HG02571 (cell line): ENCODE measurements around the gene ANP32A.

Experiments used
- ATAC-seq: cut with Tn5 transposase; IDR thresholded peaks from one replicate; pipeline ENCODE4 v1.9.1; 2021; ENCODE audit warnings: mild to moderate bottlenecking, moderate library complexity; ENCODE audit not compliant: unreplicated experiment

ANP32A gene

DNA sequence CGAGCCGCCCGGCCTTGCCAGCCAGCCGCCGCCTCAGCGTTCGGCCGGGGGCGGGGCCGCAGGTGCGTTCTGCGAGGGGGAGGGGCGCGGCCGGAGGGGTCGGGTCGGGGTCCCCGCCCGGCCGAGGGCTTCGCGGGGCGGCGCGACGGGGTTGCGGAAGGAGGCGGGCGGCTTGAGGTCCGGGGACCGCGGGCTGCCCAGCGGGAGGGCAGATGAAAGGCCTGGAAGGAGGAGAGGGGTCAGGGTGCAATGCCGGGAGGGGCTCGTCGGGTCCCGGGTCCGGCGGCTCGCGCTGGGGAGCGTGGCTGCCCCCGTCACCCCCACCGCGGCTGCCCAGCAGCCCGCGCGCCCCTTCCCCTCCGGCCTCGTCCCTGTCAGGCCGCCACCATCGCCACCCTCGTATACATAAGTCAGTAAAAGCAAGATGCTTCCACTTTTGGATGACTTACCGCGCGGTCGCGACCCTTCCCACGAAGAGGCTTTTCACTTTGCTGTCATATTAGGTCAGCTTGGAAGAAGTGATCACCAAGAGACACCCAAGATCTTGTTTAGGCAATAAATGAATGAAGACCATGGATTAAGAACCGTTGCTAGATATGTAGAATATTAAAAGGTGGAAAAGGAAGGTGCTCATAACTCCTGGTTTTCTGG, 620 bp upstream of the ANP32A start:
- peak; percentile 6 for ATAC-seq

DNA sequence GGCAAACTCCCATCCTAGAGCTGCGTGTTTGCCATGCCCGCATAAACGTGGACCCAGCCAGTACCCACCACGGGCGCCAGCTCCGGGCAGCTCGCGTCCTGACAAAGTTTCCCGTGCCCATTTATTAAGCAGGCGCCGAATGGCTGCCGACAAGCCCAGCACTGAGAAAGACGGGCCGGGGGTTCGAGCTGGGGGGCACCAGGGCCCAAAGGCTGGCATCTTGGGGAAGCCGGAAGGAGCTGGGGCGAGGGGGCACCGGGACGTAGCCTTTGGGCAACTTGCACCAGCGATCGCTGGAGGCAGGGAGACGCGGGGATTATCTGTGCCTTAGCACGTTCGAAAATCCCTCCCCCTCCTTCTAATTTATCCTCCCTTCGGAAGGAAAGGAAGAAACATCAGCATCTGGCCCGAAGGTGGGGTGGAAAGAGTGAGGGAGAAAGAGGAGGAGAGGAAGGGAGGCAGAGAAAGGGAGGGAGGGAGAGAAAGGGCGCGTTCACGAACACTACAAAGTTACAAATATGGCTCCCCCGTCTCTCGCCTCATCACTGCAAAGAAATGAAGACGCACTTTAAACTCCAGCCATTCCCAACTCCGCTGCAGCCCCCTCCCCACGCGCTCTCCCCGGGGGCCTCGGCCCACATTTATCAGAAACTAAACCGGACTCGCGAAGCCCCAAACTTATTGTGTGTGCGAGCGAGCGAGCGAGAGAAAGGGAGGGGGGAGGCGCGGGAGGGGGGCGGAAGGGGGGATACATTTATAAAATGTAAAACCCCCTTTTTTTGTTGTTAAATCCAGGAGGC, 1.0 kb downstream of the ANP32A start:
- ATAC-seq = no peak

DNA sequence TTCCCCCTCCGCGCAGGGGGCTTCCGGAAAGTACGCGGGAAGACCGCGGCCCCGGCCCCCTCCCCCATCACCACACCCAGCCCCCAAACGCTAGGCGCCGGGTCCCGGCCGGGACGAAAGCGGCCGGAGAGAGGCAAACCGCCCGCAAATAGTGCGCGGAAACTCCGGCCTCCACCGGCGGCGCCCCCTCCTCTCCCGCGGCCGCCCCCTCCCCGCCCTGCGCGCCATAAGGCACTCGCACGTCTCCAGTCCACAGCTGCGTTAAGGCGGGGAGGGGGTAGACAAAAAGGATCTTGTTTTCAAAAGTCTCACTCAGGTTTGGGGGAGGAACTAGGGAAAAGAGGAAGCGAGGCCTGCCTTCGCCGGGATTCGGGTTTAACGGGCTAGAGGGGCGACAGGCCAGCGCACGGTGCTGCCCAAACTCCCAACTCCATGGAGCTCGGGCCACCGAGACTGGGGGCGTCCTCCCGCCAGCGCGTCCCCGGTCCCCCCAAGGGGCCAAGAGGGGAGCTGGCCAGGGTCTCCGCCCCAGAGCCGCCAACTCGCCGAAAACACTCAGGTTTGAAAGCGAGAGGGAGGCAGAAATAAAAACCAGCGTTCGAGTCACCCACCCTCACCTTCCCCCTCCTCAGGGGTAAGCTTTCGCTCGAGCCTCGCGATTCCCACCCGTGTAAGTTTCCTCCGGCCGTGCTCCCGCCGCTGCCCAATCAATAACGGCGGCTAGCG, 1.8 kb downstream of the ANP32A start:
- no peak for ATAC-seq

DNA sequence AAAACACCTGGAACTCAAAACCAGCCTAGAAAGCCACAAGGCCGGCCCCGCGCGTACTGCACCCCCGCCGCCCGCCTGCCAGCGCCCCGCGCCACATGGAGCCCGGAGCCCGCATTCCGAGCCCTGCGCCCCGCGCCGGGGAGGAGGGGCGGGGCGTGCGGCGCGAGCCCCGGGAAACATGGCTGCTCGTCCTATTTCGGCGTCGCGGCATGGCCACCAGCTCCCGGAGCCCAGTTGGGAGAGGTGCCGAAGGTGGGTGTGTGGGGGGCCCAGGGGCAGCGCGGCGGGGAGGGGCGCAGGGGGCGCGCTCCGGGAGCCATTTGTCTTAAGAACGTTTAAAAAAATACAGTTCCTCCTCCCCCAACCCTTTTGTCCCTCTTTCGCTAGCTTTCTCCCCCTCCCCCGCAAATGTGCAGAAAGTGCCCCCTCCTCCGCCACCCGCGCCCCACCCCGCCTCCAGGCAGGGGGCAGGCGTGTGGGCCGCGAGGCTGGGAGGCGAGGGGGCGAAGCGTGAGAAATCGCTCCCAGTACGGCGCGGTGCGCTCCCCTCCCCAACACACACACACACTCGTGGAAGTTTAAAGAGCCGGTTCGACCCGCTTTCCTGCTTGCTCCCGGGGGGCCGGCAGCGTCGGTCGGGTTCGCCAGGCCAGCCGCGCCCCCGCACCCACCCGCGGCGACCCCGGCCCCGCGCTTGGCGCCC, 2.5 kb downstream of the ANP32A start:
- ATAC-seq = no peak

DNA sequence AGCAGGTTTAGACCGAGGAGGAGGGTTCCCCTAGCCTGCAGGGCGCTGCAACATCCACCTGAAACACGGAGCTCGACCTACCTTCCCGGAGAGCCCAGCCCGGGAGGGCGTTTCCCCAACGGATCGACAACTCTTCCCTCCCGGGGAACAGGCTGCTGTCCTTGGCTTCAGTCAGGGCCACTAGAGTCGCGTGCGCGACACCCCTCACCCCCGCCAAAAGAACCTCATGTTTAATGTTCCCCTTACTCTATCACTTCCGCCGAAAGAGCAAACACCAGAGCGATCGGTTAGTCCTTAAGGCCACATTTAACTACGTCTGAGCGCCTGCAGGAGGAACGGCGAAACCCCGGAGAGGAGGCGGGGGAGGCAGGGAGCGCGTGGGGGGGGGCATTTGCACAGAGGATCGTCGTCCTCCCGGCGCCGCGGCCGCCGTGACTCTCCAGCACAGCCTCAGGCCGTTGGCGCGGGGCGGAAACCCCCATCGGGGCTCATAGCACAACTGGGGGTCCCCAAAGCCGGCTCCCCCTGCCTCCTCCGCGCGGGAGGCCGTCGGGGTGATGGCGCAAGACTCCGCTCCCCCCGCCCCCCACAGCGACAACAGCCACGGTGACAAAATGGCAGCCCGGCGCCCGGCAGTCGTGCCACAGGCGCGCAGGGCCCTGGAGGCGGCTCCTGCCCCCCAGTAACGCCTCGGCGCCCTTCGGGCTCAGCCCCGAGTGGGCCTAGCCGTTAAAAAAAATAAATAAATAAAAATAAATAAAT, 3.2 kb downstream of the ANP32A start:
- no peak for ATAC-seq

DNA sequence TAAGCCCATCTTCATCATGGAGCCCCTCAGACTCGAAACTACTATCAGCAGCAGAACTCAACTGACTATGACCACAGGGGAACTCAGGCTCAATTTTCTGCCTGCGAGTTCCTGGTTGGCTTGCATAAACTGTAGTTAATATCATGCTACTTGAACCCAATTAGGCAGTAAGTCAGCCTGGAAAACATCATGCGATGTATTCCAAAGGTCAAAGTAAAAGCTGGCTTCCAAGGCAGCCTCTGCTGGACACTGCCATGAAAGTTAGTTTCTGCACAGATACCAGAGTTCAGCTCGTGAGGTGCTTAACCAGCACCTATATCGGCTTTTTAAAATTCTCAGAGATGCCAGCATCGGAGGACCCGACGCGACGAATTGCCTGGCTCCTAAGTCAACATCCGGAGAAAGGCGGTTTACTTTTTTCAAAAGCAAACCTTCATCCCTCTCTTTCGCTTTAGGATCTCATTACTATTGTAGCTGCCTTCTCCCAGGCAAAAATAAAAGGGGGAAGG, 3.8 kb downstream of the ANP32A start:
- no peak for ATAC-seq

DNA sequence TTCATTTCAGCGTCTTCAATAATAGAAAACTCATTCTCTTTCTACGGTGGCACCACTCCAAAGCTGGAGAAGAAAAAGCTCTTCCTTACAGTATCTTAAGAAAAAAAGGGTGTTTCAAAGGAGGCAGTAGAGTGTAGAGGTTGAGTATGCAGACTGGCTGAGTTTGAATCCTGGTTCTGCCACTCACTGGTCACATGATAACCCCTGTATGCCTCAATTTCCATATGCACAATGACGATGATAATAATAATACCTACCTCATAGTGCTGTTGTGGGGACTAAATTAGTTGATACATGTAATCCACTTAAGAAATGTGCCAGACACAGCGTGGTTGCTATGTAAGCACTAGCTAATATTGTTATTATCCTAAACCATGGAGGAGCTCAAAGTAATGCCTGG, 4.5 kb downstream of the ANP32A start:
- ATAC-seq = no peak

DNA sequence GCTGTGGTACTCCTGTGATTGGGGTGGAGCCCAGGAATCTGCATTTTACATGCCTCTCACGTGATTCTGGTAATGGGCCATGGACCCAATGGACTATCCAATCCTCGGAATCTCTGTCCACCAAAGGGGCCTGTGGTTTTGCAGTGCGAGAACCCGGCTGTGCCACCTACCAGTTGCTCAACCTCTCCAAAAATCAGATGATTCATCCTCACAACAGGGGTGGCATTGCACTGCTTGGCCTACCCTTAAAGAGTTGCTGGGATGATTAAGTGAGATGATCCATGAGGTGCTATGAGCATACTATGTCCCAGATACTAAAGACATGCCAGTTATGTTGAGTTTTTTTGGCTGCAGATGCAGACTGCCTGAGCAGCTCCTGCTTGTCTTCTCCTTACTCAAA, 5.1 kb downstream of the ANP32A start:
- no peak for ATAC-seq

DNA sequence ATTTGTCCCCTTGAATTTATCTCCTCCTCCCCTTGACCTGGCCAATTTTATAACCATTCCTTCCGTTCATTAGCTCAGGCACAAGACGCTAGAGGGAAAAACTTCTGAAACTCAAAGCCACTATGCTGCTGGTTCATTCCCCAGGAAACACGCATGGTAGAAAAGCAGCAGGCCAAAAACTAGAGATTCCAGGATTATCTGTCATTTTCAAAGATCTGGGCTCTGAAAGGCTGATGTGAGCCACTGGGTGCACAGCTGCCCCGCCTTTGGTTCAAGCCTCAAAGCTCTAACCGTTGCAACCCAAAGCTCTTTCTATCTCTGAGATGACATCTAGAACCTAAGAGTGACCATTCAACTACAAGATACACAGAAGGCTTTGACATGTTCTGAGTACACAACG, 6.1 kb downstream of the ANP32A start:
- no peak for ATAC-seq

DNA sequence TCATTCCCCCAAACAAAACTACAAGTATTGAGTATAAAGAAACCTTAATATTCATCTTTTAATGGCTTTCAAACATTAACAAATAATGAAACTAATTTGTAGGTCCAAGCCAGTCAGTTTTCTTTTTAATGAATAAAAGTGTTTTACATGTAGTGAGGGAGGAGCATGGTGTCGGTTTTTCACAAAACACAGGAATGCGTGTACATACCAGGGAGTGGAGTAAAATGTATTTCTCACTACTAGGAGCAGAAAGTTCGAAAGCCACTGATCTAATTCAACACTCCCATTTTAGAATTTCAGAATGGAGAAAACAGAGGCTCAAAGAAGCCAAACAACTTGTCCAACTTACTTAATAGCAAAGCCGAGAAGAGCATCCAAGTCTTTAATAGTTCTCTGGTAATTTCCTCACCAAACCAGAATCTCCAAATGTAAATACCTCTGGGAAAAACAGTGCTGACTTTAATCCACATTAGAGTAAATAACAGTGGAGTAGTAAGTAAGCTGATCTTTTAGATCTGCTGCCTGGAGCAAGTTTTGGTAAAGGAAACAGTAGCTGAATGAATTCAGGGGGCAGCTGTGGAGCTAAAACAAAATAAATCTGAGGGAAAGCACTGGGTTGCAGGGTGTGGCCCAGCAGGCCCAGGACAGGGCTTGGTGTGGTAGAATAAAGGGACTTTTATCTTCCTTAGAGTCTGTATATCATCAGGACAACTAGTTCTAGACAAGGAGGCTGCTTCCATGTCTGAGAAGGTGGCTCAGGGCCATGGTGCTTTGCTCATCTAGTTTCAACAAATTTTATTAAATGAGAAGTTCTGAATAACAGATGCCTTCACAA, 7.9 kb downstream of the ANP32A start:
- no peak for ATAC-seq

DNA sequence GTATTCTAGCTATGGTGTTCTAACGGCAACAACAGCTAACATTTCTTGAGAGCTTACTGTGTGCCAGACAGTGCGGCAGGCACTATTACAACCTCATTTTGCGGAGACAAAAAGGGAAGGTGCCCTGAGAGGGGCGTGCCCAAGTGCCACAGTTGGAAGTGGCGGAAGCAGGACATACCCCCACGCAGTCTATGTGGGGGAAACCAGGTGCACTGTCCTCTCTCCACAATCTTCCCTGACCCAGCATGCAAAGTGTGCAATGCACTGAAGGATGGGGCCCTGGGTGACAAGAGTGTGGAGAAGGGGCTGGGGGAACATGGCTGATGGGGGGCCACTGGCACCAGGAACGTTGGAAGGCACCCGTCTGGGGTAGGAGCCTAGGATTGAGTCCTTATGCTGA, 8.6 kb downstream of the ANP32A start:
- no peak for ATAC-seq

DNA sequence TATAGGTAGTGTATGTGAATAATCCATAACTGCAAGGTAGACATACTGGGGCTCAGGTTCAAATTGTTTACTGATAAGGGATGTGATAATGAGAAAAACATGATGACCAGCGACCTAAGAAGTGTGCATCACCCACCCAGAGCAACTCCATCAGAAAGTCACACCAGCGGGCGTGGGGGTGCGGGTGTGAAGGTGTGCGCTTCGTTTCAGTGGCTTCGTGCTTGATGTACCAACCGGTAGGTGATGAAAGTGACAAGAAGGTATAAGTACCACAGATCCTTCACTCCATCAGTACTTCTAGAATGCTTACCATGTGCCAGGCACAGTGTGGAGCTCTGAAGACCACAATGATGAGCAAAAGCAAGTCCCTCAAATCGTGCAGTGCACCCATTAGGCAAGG, 11.2 kb downstream of the ANP32A start:
- ATAC-seq = no peak

DNA sequence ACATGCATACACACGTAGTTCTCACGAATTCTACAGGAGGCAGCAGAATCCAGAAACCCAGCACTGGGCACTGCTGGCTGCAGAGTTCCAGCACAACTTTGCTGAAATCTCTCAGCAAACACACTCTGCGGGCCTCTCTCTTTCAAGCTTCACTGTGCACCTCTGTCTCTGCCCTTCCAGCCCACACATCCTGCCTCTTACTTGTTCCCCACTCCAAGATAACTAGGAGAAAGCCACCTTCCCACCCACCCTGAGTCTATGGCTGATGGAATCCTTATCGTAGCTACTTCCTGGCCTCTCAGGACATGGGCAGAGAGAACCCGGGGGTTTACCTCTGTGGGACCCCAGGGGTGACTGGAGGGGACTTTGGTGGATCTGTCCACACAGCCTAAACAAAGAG, 11.9 kb downstream of the ANP32A start:
- no peak for ATAC-seq

DNA sequence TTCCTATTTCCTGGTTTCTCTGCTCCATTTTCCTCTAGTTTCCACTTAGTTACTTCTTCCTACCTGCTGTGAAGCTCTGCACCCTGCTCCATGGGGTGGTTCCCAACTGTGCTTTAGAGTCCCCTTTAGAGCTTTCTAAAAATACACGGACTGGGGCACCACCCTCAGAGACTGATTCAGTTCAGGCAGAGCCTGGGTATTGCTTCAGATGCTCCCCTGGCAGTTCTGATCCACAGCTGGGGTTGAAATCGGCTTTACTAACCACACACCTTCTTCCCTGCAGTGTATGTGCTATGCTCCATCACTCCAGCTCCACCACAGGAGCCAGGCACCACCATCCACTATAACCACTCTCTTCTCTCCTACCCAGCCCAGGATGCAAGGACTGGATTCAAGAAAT, 12.6 kb downstream of the ANP32A start:
- no peak for ATAC-seq

DNA sequence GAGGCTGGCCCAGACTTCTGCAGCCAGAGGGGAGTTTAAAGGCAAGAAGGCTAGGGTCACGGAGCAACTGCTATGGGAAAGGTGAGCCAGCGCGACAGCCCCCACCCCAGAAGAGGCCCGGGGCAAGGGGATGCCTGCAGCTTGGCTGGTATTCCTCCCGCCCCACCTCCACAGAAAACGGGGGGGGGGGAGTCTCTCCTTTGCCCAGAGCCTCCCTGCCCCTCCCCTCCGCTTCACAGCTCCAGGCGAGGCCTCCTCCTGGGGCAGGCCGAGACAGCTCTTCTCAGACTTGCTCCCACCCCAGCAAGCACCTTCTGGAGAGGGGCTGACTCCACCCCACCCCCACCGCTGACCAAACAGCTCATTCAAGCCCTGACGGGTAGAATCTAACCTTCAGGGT, 13.4 kb downstream of the ANP32A start:
- no peak for ATAC-seq

DNA sequence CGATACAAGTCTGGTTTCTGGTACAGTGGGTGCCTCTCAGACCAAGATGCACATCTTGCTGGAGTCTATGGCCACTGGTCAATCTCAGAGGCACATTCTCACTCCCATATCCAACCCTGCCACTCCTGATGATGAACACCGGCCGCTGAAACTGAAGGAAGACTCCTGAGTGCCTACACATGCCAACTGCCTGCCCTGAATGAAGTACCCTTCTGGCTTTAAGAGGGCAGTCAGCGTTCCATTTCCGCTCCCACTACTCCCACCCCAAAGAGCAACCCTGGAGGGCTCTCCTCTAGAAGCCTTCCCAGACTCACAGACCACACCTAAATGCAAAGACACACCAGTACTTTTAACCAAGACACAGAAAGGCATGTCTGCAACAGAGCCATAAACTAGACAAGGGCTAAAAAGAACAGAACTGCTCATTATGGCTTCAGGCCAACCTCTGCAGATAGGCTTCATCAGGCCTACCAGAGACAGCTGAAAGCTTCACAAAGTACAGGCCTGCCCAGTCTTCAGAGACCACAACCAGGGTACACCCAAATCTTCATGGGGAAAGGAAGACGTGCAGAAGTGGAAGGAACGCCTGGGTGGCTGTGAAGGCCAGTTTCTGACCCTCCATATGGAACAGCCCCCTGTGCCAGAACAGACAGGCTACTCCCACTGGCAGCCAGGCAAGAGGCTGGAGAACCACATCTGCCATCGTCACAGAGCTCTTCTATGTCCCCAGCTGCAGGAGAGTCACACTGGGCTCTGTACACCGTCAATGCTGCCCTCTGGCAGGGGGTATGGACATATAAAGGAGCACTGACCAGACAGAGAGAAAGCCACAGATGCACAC, 14.3 kb downstream of the ANP32A start:
- no peak for ATAC-seq

DNA sequence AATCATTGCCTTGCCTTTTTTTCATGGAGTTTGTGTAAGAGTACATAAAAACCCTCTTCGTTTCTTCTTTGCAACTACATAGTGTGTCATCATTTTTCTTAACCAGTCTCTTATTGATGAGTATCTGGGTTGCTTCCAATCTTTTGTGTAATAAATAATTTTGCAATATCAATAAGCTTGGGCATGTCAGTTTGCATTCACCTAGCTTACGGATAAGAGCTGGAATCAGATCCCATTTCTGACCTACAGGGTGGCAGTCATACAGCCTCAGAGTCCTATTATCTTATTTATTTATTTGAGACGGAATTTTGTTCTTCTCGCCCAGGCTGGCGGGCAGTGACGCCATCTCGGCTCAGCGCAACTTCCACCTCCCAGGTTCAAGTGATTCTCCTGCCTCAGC, 18.3 kb downstream of the ANP32A start:
- ATAC-seq = no peak

DNA sequence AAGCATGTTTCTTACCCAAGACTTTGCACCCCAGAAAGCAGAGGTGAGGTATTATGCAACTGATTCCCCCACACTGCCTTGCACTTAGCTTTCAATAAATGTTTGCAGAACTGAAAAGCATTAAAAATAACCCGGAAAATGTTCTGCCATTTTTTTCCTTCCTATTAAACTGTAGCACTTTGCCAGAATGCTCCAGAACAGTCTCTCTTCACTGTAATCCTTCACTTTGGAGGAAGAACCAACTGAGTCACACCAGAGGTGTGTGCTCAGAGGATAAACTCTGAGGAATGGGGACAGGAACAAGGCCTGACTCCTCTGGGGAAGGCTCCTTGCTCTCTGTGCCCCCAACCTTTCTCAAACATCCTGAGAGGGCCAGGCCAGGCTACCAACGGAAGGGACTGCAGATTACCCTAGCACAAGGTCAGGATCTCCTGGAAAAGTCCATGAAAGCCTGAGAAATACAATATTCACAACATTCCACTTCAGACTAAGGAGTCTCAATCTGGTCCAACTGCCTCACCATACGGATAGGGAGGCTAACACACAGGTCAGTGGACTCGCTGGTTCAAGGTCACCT, 19.0 kb downstream of the ANP32A start:
- no peak for ATAC-seq
